Nucleus accumbens (tissue), 56 donors: Measurements from ENCODE around the gene CAT.

ENCODE experiments used
- DNase-seq, 56 donors: peaks; one replicate each; lab custom pipeline; 2025; lab: John Stamatoyannopoulos, UW

Gene CAT

DNA sequence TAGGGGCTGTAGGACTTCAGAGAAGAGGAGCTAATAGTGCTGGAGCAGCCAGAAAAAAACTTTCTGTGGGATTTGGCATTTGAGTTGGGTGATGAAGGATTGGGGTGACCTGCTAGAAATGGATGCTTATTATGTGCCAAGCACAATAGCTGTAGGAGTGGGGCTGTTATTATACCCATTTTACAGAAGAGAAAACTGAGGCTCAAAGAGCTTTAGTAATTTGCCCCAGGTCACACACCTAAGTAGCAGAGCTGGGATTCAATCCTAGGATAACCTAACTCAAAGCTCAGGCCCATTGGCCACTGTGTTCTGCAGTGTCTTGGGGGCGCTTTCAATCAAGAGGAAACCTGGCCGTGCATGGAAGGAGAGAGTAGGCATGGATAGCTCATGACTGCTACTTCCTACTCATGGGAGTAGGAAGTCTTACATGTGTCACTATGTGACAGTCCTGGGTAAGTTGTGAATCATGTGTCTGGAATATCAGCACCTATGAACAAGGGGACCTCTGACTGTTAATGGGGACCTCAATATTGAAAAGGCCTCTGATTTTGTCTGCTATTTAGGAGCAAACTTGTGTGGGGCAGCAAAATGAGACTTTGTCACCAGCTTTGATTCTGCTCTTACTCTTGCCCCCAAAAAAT, 81.0 kb downstream of the CAT start:
- no peak for DNase-seq

DNA sequence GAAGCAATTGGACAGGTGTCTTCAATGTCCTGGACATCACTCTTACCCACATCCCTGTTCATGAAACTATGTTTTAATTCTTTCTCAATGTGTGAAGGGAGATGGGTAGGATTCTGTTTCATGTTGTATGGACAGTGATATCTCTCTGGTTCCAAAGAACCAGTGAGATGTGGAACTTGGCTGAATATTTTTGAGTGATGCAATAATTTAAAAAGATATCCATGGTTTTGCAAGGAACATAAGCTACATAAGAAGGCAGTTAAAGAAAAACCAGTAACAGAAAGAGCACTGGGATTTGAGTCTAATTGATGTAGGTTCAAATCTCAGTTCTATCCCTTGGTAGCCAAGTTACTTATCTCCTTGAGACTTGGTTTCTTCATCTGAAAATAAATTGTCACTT, 82.5 kb downstream of the CAT start:
- DNase-seq: no peak
